Osteocyte (in vitro differentiated cells): Measurements from ENCODE around the gene BACE1. TPM values are rescaled to one million over a fixed set of nuclear protein-coding genes. Genes with fewer than 3 reads are reported as not detected.

Source experiments
- DNase-seq: peaks from one replicate; pipeline ENCODE4 v3.0.0; 2021; ENCODE audit warnings: mixed read lengths; ENCODE audit not compliant: unreplicated experiment; ENCODE audit errors: extremely low spot score
- H3K27ac Mint-ChIP-seq: one replicate; pipeline ENCODE4 v1.8.0; 2021; ENCODE audit warnings: mild to moderate bottlenecking, mixed read lengths; ENCODE audit not compliant: unreplicated experiment
- H3K27me3 Mint-ChIP-seq: one replicate; pipeline ENCODE4 v1.8.0; 2021; ENCODE audit warnings: mixed read lengths; ENCODE audit not compliant: unreplicated experiment
- H3K36me3 Mint-ChIP-seq: one replicate; pipeline ENCODE4 v1.8.0; 2021; ENCODE audit warnings: mixed read lengths; ENCODE audit not compliant: unreplicated experiment
- H3K4me1 Mint-ChIP-seq: one replicate; pipeline ENCODE4 v1.8.0; 2021; ENCODE audit warnings: mixed read lengths; ENCODE audit not compliant: unreplicated experiment
- H3K4me3 Mint-ChIP-seq: one replicate; pipeline ENCODE4 v1.8.0; 2021; ENCODE audit warnings: mild to moderate bottlenecking, moderate library complexity, mixed read lengths; ENCODE audit not compliant: unreplicated experiment
- H3K9me3 Mint-ChIP-seq: one replicate; pipeline ENCODE4 v1.8.0; 2021; ENCODE audit warnings: mixed read lengths; ENCODE audit not compliant: unreplicated experiment
- CTCF ChIP-seq: fragments of 200-600 bp; sonication (generic); IDR thresholded peaks from 2 replicates; pipeline ENCODE4 v1.5.0; 2021; ENCODE audit warnings: antibody characterized with exemption, mild to moderate bottlenecking, moderate library complexity
- total RNA-seq: library from RNA; stranded (reverse); gene quantifications from 2 replicates; pipeline ENCODE4 v1.2.1, GENCODE V29; 2021

Gene BACE1
- total RNA-seq, 1 donor from 2014 or later = 74.8 TPM

- no peaks in the 10 kb centered on the region for H3K27me3 Mint-ChIP-seq
- no peak for TF ChIP-seq CTCF
Observed at GRCh38 chr11:117255966-117256365, 60.1 kb downstream of the BACE1 start.

GRCh38 chr11:117251506-117251905 lies 64.5 kb downstream of the BACE1 start:
- Mint-ChIP-seq H3K4me3 (no peak overlapping the region), H3K36me3 (peaks cover 37% of the 10 kb centered on the region)
- DNase-seq = no peak

More at GRCh38 chr11:117255966-117256365, 60.1 kb downstream of the BACE1 start:
- DNase-seq = no peak
- Mint-ChIP-seq H3K4me1 (peaks cover 6% of the 10 kb centered on the region), H3K27ac (no peak overlapping the region), H3K36me3 (peaks cover 40% of the 10 kb centered on the region), H3K9me3 (no peaks in the 10 kb centered on the region), H3K4me3 (no peak overlapping the region)

GRCh38 chr11:117249571-117249970 lies 66.5 kb downstream of the BACE1 start:
- Mint-ChIP-seq H3K9me3 (no peaks in the 10 kb centered on the region), H3K4me1 (no peaks in the 10 kb centered on the region), H3K36me3 (peaks cover 43% of the 10 kb centered on the region), H3K27me3 (no peaks in the 10 kb centered on the region), H3K27ac (no peak overlapping the region), H3K4me3 (no peak overlapping the region)
- DNase-seq = no peak
- no peak for TF ChIP-seq CTCF

More at GRCh38 chr11:117251506-117251905, 64.5 kb downstream of the BACE1 start:
- Mint-ChIP-seq H3K9me3 (no peaks in the 10 kb centered on the region), H3K4me1 (no peaks in the 10 kb centered on the region), H3K27me3 (no peaks in the 10 kb centered on the region), H3K27ac (no peak overlapping the region)
- no peak for TF ChIP-seq CTCF

GRCh38 chr11:117248341-117248740 lies 67.7 kb downstream of the BACE1 start:
- Mint-ChIP-seq H3K36me3 (peaks cover 38% of the 10 kb centered on the region), H3K4me3 (no peak overlapping the region), H3K27ac (no peak overlapping the region), H3K4me1 (no peaks in the 10 kb centered on the region), H3K9me3 (no peaks in the 10 kb centered on the region), H3K27me3 (no peaks in the 10 kb centered on the region)
- TF ChIP-seq CTCF = no peak
- no peak for DNase-seq

- Mint-ChIP-seq H3K36me3 (peaks cover 7% of the 10 kb centered on the region), H3K4me3 (no peak overlapping the region), H3K27ac (peak overlapping the region; percentile 3), H3K4me1 (peaks cover 5% of the 10 kb centered on the region), H3K9me3 (no peaks in the 10 kb centered on the region), H3K27me3 (no peaks in the 10 kb centered on the region)
- peak; percentile 19 for TF ChIP-seq CTCF
- no peak for DNase-seq
Observed at GRCh38 chr11:117239295-117239694, 76.8 kb downstream of the BACE1 start.
